Measurements from ENCODE around the gene FPGS. TPM values are rescaled to one million over a fixed set of nuclear protein-coding genes. Genes with fewer than 3 reads are reported as not detected.
A peak's percentile ranks its signal among the peaks of the same experiment; 100 is the strongest.
"Not testable (repeated sequence)": the region's sequence is repeated elsewhere in the genome, so short reads cannot be mapped to it uniquely, and the experiment has no call there.

Gene FPGS
- total RNA-seq, result 74.7 TPM

DNA sequence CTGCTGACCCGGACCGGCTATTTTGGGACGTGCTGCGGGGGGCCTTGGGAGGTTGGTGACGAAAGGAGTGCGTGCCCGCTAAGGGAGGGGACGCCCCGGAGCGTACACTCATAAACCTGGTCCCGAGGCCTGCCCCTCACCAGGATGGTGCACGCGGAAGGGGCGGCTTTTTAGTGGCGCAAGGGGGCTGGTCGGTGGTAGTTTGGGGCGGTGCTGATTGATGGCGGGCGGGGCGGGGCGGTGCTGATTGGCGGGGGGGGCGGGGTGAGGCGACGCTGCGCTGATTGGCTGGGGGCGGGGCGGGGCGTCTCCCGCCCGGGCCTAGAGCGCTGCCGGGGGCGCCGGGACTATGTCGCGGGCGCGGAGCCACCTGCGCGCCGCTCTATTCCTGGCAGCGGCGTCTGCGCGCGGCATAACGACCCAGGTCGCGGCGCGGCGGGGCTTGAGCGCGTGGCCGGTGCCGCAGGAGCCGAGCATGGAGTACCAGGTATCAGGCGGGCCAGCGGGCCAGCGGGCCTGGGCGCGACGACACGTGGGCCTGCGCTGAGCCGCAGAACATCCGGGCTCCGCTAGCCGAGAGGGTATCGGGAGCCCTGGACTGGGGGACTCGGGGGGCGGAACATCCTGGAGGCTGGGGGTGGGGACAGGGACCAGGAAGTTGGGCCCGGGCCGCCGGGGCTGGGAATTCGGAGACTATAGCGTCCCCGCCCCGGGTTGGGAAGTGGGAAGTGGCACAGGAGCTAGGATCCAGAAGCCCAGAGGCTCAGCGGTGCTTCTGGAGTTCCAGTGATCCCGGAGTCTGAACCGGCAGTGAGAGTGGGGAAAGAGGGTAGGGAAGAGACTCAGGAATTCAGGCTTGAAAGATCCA, at the start of gene FPGS:
Gene FPGS (plus strand): TSS at position 307 of the 868 bp plus-strand sequence. CDS start 43 bp downstream, at position 350.
- DNase-seq (ENCODE audit: low spot score), result peak; percentile 82

DNA sequence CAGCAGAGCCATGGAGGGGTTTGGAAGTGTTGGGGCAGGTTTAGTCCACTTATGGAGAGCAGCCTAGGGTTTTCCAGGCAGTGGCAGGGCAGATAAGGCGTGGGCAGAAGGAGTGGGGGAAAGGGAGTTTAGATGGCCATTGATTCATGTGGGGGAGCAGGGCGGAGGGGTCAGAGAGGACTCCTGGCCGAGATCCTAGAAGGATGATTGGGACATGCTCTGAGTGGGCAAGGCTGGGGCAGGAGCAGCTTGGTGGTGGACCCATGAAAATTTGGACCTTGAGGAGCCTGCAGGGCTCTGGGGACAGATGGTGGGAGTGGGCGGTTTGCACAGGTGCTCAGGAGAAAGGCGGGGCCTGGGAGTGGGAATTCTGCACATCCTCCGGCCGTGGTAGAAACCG, 49.5 kb upstream of the FPGS start:
- no peak for DNase-seq (ENCODE audit: low spot score)

- DNase-seq (ENCODE audit: low spot score), result no peak
Observed at GRCh38 chr9:127753622-127754021, 49.1 kb upstream of the FPGS start.

DNA sequence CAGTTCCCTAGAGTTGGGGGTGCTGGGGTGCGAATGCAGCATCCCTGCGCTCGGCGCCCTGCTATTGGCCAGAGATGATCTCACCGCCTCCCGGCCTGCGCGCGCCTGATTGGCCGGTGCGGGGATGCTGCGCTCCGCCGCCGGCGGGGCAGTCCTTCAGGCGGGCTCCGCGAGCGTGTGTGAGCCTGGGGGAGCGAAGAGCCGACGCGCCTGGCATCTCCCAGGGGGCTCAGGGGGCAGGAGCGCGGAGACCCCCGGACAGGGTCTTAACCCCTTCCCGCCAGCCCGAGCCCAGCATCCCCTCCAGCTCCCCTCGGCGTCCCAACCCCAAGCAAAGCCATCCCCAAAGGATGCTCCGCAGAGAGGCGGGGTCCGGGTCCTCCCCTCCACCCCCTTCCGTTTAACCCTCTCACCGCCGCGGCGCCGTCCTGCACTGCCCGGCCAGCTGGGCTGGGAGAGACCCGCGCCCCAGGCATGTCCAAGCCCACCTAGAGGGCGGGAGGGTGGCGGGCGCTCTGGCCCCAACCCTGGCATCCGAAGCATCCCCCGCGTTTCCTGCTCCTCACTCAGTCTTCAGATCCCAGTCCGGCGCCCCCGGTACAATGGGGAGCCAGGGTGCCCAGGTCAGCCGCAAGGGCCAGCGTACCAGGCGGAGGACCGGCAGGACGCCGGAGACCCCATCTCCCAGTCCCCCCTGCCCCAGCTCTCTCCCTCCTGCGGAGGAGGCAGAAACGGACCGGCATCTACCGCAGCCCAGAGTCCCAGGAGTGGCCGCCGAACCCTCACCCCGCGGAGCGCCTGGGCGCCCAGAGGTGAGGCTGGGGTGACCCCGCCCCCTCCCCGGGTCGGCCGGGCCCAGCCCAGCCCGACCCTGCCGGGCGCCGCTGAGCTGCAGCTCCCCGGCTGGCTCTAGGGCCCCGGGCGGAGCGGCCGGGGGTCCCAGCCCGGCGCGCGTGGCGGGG, 48.3 kb upstream of the FPGS start:
- DNase-seq (ENCODE audit: low spot score), result no peak

GRCh38 chr9:127755061-127756060, 47.3 kb upstream of the FPGS start:
- DNase-seq (ENCODE audit: low spot score), result no peak

GRCh38 chr9:127756233-127756632, 46.4 kb upstream of the FPGS start:
- DNase-seq (ENCODE audit: low spot score), result no peak

- DNase-seq (ENCODE audit: low spot score), result not testable (repeated sequence)
Observed at GRCh38 chr9:127756776-127757175, 45.9 kb upstream of the FPGS start.

DNA sequence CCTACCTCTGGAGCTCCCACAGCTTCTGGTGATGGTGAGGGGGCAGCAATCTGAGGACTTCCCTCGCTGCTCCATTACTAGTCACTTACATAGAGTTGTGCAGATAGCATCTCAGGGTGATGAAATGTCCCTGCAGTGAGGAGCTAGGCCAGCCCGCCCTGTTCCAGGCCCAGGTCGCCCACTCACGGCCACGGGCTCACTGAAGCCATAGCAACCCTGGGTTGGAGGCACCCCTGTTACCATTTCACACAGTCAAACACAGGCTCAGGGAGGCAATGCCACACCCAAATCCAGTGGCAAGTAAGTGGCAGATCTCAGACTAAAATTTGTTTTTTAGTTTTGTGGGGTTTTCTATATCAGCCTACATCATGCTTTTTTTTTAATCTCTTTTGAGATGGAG, 43.8 kb upstream of the FPGS start:
- DNase-seq (ENCODE audit: low spot score), result no peak

DNA sequence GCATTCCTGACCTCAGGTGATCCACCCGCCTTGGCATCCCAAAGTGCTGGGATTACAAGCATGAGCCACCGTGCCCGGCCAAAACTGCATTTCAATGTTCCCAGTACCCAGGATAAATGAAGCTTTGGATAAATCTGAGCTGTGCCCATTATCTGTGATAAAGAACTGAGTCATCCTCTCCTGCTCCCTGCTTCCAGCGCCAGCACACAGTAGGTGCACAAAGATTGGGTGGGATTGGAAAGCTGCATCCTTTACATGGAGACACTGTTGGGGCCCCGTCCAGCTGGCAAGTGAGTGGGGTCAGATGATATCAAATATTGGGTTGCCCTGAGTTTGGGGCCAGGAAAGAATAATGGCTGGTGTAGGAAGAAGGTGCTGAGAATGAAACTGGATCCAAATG, 41.6 kb upstream of the FPGS start:
- no peak for DNase-seq (ENCODE audit: low spot score)

DNA sequence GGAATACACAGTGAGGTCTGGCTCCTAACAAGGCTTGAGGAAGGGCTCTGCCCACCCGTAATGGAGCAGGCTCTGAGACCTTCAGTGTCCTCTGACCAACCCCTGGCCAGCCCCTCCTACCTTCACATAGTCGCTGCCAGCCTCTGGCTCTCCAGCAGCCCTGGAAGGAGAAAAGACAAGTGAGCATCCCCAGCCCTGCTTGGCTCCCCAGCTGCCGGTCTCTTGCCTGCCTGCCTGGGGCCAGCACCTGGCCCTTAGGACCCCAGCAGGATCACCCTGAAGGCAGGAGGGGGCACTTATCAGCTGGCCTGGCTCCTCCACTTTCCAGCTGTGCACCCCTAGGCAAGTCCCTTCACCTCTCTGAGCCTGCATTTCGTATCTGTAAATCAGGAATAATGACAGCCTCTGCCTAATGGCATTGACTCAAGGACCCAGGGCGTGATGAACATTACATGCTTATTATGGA, 41.2 kb upstream of the FPGS start:
- DNase-seq (ENCODE audit: low spot score), result no peak

GRCh38 chr9:127762111-127762676, 40.5 kb upstream of the FPGS start:
- DNase-seq (ENCODE audit: low spot score), result no peak

GRCh38 chr9:127763918-127764384, 38.7 kb upstream of the FPGS start:
- no peak for DNase-seq (ENCODE audit: low spot score)

- DNase-seq (ENCODE audit: low spot score), result no peak
Observed at GRCh38 chr9:127765418-127765817, 37.3 kb upstream of the FPGS start.

- no peak for DNase-seq (ENCODE audit: low spot score)
Observed at GRCh38 chr9:127767410-127767809, 35.3 kb upstream of the FPGS start.

GRCh38 chr9:127767909-127768331, 34.8 kb upstream of the FPGS start:
- DNase-seq (ENCODE audit: low spot score), result no peak

GRCh38 chr9:127768698-127769097, 34.0 kb upstream of the FPGS start:
- no peak for DNase-seq (ENCODE audit: low spot score)

GRCh38 chr9:127769101-127769500, 33.6 kb upstream of the FPGS start:
- no peak for DNase-seq (ENCODE audit: low spot score)

DNA sequence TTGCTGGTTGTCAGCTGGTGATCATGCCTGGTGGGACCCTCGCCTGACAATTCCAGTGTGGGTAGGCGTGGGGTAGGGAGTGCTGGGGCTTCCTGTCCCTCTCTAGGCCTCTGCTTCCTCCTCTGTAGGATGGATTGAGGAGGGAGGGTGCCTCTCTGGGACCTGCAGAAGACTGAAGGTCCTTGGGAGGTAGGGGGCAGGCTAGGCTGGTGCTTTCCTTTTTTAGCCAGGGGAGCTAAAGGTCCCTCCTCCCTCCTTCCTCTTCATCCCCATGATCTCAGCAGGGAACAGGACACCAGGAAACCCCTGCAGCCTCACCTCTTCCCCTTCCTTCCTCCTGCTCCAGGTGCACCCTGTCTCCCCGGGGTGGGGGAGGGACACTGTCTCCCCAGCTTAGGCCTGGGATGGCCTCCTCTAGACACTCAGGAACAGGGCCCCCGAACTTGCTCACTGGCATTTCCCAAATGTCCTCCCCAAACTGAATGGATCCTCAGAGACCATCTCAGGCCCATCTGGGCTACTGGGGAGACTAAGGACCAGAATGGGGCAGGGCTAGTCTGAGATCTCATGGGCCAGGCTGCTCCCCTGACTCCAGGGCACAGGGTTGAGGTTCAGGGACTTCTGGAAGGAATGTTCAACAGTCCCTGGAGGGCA, 32.6 kb upstream of the FPGS start:
- DNase-seq (ENCODE audit: low spot score), result no peak

DNA sequence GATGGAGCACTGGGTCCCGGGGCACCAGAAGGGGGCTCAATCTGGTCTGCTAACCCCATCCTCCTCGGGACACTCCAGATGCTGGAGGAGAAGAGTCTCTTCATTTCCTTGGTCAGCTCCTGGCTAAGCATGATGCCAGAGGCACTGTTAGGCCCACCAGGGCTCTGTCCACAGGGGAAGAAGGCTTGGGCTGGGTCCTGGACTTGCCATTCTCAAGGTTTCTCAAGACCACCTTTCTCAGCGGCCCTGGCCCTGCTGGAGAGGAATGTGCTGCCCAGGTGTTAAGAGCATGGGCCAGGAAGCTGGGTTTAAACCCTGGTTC, 32.1 kb upstream of the FPGS start:
- DNase-seq (ENCODE audit: low spot score), result no peak

- DNase-seq (ENCODE audit: low spot score), result peak; percentile 98
Observed at GRCh38 chr9:127770905-127771569, 31.6 kb upstream of the FPGS start.
